Right hindlimb (tissue), 1 donor: ENCODE measurements around the gene RNF157.
"Not testable (repeated sequence)": the region's sequence is repeated elsewhere in the genome, so short reads cannot be mapped to it uniquely, and the experiment has no call there.

Experiments
- DNase-seq: peaks from one replicate; pipeline ENCODE4 v3.0.0-alpha.2; 2018

The RNF157 gene

DNA sequence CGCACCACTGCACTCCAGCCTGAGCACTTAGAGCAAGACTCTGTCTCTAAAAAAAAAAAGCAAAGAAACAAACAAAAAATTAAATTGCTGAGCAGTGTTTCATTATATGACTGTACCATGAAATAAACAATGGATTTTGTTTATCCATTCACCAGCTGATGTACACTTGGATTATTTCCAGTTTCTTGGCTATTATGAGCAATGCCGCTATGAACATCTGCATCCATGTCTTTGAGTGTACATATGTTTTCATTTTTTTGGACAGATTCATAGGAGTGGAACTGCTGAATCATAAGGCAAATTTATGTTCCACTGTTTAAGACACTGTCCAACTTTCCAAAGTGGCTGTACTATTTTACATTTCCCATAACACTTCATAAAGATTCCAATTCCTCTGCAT is 8.0 kb downstream of the RNF157 start:
- no peak for DNase-seq

DNA sequence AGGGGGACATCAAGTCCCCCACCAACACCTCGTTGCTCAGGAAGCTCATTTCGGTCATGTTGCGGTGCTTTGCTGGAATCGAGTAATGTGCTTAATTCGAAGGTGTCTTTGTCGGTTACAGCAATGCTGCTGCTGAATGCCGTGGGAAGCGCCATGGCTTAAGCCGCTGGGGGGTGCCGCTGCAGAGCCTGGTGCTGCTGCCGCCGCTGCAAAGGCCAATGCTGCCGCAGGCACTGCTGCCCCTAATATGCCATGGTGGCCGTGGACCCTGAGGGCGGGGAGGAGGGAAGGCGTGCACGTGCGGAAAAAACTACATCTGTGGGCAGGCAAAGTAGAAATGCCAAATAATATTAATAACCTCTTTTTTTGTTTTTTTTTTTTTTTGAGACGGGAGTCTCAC is 13.5 kb downstream of the RNF157 start:
- DNase-seq: not testable (repeated sequence)

DNA sequence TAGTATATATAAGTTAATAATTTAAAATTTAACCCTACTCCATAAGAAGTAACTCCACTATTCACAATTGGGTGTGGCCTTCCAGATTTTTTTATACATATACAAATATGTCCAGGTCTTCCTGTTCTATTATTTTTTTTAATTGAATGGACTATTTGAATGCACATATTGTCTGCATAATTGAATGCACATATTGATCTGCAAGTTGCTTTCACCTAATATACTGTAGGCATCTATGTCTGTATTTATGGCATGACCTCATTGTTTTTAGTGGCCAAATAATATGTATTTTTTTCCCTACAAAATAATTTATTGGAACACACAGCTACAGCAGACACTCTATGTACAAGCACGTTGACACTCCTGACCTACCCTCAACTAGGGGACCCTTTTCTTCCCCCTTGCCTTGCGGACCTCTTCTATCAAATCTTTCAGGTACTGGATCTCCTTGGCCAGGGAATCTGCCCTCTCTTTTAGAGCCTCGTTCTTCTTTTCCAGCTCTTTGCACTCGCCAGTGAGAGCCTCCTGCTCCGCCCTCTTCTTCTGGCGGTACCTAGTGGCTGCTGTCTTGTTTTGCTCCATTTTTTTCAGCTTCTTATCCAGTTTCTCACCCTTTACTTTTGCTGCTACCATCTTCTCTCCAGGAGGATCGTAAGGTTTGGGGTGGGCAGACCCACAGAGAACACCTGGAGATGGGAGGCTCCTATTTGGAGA is 14.8 kb downstream of the RNF157 start:
- not testable (repeated sequence) for DNase-seq

DNA sequence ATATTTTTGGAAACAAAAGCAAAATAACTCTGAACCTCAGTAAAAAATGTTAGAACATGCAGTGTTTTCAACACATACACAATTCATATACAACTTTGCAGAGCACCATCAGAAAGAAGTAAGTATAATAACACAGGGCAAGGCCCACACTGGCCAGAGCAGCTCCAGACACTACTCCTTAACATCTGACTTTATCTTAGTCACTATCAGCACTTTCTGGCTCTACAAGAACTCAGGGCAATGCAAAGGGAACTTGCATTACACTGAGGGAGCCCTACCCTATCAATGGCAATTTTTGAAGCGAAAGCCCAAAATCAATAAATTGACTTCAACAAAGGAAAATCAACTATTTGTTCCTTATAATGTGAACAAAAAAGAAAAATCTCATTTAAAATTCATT is 16.5 kb downstream of the RNF157 start:
- no peak for DNase-seq

DNA sequence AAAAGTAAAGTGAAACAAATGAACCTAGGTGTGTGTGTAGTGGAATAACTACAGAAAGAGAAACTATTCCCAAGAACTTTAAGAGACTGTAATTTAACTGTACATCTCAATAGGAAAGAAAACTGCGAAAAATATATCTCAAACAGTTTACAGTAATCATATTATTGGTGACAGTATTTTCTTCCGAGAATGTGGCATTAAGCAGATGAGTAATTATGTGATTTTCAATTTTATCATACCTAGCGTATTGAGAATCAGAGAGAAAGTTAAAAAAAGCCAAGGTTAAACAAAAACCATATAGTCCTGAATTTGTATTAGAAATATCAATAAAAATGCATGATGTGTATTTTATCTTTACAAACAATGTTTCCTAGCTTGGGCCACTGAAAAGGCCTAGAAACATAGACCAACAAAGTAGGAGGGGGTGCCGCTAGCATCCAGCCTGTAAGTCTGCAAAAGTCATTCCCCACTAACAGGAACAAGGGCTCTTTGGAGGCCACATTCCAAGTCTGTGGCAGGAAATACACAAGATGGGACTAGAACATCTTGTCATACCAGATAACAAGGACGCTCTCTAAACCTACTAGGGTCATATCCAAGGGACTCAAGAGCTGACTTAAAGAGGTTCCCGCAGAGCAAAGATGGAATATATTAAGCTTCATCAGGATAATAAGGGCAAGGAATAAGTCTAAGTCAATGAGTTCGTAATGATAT is 20.5 kb downstream of the RNF157 start:
- no peak for DNase-seq

DNA sequence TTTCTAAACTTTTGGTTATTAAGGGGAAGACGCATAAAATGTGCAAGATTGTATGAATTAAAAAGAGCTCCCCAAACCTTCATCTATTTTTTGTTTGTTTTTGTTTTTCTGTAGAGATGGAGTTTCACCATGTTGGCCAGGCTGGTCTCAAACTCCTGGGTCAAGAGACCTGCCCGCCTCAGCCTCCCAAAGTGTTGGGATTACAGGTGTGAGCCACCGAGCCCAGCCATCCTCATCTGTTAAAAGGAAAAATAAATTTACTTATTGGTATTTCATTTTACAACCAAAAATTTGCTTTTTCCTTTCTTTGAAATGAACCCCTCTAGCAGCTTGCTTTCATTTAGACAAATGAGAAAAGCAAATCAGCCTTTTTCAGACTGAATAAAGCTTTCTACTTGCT is 23.2 kb downstream of the RNF157 start:
- no peak for DNase-seq

DNA sequence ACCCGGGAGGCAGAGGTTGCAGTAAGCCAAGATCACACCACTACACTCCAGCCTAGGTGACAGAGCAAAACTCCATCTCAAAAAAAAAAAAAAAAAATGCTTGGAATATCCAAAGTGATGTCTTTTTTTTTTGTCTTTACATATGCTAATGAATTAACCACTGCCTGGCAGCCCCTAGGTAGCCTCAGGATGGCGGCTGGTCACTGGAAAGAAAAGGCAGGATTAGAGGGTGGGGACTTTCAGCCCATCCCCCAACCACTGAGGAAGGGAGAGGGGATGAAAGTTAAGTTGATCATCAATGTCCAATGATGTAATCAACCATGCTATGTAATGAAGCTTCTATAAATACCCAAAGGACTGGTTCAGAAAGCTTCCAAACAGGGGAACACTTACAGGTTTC is 26.8 kb downstream of the RNF157 start:
- no peak for DNase-seq

DNA sequence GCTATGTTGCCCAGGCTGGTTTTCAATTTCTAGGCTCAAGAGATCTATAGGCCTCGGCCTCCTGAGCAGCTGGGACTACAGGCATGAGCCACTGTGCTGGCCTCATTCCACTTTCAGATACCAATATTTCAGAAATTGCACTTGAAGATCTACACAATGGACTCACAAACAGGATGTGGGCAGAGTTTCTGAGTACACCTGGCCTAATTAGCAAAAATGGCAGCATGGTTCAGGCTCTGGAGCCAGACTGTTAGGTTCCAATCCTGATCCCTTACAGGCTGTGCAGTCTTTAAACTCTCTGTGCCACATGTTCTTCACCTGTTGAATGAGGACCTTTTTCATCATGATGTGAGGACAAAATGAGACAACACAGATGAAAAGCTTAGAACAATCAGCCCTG is 32.2 kb downstream of the RNF157 start:
- no peak for DNase-seq

DNA sequence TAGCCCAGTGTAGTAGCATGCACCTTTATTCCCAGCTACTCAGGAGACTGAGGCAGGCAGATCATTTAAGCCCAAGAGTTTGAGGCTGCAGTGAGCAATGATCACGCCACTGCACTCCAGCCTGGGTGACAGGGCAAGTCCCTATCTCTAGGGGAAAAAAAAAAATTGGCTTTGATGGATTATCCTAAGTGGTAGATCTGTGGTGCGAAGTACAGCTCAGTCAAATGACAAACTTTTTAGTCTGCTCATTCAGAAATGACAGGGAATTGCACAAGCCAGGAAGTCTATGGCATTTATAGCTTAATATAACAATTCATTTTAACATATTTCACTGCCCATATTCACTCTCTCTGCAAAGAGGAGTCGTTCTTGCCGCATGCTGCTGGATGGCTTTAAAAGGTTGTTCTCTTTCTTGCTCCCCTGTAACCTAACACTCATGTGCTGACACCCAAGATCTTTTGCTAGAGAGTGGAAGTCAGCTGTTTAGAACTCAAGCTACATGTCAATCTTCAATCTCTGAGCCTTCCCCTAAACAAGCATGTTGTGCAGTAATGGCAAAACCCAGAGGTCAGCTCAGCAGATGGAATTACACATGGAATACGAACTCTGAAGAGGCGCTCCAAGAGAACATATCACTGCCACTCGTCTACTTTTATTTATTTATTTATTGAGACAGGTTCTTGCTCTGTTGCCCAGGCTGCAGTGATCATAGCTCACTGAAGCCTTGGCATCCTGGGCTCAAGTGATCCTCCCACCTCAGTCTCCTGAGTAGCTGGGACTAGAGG is 32.8 kb downstream of the RNF157 start:
- DNase-seq: no peak

DNA sequence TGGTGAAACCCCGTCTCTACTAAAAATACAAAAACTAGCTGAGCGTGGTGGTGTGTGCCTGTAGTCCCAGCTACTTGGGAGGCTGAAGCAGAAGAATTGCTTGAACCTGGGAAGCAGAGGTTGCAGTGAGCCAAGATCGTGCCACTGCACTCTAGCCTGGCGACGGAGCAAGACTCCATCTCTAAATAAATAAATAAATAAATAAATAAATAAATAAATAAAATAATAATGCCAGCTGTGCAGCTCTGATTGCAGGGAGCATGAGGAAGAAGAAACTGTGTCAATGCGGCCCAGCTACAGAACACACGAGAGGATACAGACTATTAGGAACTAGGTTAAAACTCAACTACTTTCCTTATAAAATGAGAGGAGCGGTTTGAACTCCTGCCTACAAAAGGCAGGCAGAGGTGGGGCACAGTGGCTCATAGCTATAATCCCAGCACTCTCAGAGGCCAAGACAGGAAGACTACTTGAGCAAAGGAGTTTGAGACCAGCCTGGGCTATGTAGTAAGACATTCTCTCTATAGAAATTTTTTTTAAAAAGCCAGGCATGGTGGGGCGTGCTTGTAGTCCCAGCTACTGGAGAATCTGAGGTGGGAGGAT is 34.6 kb downstream of the RNF157 start:
- DNase-seq: not testable (repeated sequence)

DNA sequence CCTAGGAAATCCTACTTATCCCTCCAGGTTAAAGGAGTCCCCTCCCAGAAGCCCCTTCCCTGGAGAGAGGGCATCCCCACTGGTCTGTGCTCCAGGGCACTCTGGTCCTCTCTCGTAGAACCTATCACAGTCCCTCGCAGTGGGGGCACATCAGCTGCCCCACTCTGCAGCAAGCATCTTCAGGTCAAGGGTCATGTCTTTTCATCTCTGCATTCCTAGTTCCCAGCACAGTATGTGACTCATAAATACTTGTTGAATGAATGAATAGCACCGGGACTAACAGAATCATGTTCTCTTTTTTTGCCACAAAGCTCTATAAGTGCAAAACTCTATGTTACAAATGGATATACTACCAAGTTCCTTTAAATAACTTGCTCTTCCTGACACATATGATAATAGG is 36.0 kb downstream of the RNF157 start:
- DNase-seq: no peak

DNA sequence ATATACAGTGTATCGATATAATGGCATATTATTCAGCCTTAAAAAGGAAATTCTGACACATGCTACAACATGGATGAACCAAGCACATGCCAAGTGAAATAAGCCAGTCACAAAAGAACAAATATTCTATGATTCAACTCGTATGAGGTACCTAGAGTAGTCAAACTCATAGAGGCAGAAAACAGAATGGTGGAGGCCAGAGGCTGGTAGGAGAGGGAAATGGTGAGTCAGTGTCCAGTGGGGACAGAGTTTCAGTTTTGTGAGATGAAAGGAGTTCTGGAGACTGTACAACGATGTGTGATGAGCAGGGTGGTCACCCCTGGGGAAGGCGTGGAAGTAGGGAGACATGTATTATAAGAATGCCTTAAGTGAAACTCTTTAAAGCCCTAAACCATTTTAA is 39.9 kb downstream of the RNF157 start:
- DNase-seq: no peak

DNA sequence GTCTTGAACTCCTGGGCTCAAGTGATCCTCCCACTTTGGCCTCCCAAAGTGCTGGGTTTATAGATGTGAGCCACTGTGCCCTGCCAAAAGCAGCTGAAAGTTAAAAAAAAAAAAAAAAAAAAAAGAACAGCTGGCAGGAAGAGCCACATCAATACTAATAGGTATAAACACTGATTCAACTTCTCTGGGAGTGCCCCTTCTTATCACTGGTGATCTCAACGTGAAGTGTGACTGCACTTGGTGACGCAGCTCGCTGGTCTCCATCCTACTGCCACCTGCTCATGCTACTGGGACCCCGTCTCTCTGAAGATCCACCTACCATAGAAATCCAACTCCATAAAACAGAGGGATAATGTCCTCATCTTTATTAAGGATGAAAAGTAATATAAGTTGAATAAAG is 40.8 kb downstream of the RNF157 start:
- DNase-seq: no peak

DNA sequence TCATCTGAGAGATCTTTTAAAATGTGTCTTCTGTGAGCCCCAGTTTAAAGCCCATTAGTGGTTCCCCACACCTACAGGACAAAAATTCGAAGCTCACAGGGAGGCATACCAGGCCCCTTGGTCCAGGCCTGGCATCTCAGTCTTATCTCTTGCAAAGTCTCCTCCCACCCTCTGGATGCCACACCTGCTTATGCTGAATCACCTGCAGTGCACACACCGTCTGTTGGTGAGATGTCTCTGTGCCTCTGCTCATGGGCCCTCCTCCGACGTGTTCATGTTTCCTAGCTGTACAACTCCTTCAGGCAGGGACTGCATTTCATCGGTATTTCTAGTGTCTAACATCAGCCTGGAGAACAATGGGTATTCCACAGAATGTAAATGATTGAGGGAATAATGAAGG is 41.6 kb downstream of the RNF157 start:
- no peak for DNase-seq

DNA sequence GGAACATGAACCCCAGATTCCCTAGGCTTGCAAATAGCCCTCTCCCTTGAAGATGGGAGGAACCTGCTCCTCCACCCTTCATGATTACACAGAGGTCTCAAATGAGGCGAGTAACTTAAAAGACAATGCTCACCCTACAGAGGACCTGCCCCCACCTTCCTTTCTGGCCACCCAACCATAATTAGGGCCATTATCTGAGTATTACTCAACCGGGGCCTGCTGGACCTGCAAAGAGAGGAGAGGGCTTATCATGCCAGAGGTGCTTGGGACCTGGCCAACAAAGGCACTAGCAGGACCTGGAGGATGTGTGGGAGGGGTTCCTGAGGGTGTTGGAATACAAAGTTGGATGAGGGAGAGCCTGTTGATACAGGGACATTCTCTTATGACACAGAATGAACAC is 42.4 kb downstream of the RNF157 start:
- no peak for DNase-seq

DNA sequence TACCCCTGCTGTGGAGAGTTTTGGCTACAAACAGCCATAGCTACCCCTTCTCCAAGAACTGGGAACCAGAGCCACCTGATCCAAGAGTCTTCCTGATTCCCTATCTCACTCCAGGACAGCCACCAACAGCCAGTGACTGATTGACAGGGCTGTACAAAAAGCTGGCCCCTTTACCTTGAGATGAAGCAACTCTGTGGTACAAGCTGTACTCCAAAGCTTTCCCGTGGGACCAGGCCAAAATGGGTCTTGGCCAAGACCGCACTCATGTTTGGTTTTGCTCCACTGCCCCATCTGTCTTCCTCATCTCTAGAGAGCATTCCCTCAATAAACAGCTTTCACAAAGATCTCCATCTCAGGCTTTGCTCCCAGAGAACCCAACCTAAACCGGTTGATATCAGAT is 43.6 kb downstream of the RNF157 start:
- DNase-seq: no peak

DNA sequence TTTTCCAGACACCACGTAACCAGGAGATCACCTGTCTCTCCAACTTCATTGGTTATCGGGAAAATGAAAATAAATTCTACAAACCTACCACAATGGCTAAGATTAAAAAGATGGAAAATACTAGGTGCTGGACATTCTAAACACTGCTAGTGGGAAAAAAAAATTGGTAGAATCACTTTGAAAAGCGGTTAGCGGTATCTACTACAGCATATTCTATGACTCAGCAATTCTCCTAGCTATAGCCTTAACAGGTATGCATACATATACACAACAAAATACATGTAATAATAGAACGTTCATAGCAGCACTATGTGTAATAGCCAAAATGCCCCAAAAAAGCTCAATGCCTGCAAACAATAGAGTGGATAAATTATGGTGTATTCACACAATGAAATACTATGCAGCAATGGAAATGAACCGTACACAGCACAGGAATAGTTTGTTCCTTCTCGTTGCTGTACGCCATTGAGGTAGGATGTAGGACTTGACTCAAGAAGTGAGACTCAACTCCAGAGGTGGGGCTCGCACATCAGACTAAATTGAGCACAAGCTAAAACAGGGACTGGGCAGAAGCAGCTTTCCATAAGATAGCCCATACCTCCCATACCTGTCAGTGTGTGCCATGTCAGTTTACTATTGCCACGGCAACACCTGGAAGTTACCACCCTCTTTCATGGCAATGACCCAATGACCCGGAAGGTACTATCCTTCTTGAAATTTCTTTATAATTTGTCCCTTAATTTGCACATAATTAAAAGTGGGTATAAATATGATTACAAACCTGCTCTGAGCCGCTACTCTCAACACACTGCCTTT is 44.8 kb downstream of the RNF157 start:
- DNase-seq: no peak

DNA sequence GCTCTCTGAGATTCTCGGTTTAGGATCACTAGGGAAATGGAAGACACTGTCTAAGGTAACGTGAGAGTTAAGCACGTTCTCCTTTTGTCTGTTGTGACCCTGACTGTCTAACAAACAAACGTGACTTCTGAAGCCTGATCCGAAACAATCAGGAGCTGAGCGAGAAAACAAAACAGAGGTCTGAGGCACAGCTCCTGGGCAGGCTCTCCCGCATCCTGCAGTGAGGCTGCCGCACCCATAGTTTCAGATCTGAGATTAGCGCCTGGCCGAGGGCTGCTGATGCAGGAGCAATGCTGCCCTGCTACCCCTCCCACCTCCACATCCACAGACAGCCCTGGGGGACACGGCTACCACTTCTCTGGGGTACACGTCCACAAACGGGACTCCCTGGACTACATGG is 46.7 kb downstream of the RNF157 start:
- no peak for DNase-seq

DNA sequence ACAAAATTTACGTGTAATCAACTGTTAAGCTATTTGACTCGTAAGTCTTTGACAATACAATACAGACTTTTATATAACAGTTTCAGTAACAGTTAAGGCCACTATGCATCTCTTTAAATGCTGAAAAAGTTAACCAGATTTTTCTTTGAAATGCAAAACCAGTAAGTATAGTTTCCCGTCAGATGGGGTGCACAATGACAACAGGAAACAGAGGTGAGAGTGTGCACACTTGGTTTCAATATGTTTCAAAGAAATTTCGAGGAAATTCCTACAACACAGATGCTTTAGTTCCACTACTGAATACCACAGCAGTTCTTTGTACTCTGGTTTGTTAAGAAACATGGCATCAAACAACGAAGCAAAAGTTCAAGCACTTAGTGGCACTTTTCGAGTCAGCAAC is 48.4 kb downstream of the RNF157 start:
- DNase-seq: no peak

DNA sequence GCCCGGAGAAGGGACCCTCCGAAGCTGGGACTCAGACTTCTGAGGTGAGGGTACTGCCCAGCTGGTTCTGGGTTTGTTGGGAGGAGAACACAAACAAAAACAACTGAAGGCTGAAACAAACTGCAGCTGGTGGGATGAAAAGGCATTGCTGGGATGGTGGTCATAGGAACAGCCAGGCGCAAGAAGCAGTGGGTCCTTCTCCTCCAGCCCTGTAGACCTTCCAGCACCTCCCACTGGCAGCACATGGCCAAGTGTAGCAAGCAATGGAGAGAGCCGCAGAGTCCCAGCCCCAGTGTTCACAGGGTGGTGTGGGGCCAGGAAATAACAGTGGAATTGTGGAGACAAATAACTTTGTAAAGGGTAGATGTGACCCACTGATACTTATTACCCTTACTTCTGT is 50.6 kb downstream of the RNF157 start:
- DNase-seq: no peak

DNA sequence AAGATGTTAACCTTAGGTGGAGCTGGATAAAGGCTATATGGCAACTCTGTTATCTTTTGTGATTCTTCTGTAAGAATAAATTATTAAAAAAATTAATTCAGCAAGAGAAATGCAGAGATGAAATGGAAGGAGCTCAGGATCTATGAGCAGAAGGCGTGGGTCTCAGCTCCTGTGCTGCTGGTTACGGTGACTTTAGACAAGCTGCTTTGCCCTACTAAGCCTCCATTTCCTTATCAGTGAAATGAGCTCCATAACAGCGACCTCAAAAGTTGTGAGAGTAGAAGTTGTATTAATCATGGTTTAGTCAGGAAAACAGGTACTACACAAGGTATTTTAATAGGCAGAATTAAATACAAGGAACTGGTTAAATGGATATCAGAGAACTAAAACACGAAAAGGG is 51.0 kb downstream of the RNF157 start:
- DNase-seq: no peak

DNA sequence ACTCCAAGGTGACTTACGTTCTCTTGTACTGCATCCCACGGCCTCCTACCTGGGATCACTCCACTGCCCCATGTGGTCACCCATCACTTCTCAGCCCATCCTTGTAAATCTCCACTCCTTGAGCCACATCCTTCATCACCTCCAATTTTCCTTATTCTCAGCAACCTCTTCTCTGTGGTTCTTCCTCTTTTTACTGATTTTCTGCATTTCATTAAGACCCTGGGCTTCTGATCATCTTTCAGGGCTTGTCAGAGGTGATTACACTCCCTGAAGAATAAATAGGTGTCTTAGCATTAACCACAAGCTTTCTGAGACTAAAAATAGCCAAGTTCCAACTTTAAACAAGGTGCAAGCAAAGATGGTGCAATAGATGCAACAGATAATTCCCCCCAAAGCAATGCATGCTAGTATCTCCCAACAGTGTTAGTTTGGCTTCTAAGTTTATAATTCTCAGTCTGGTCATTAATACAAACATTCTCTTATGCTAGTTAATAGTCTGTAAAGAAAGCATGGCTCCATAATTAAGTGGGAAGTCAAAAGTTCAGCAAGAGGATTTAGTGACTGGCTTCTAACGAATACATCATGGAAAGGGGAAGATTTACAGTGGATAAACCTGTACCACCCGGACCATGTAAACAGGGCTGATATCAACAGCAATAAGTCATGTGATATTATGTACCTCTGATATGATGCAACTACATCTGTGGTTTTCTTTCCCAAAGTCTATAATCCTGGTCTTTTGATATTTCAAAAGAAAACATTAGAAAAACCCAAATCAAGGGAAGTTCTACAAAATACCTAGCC is 51.9 kb downstream of the RNF157 start:
- no peak for DNase-seq
